GM19468 (cell line): Measurements from ENCODE around the gene ENPEP.
"Not testable (repeated sequence)": the region's sequence is repeated elsewhere in the genome, so short reads cannot be mapped to it uniquely, and the experiment has no call there.

Experiments
- ATAC-seq: cut with Tn5 transposase; IDR thresholded peaks from one replicate; pipeline ENCODE4 v1.9.1; 2021; ENCODE audit warnings: mild to moderate bottlenecking, moderate library complexity, moderate number of reproducible peaks; ENCODE audit not compliant: unreplicated experiment; ENCODE audit errors: extremely low read depth

Gene ENPEP

GRCh38 chr4:110515676-110516075 lies 39.7 kb downstream of the ENPEP start:
- no peak for ATAC-seq

DNA sequence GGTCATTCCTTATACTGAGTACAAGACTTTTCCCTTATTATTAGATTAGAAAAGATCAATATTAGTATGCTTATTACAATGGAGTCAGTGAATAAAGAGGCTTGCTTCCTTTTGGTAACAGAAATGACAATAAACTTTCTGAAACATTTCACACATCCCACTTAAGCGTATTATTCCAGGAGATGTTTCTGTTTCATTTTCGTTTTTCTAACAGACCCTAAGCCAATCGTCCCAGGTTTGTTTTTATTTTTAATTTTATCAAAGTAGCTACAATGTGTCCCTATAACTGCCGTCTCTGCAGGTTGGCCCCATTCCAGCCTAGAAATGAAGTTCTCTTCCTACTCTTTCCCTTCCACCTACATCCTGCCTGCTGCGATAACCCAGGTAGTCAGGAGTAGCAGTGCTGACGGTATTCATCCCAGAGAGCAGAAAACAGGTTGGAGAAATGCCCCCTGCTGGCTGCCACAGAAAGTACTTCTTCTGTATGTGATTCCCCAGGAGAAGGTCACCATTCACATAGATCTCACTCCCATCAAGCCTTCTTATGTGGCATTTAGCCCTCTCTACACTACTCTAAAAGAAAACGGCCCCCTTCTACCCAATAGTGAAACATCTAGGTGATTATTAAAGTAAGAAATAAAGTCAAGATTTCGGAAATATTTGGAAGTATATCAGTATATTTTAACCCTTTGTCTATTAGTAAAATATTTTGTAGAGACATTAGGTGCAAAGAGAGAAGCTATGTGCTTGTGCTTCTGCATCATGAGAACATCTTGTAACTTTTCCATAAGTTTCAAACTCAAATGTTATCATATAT lies 40.4 kb downstream of the ENPEP start:
- ATAC-seq = peak; percentile 53

DNA sequence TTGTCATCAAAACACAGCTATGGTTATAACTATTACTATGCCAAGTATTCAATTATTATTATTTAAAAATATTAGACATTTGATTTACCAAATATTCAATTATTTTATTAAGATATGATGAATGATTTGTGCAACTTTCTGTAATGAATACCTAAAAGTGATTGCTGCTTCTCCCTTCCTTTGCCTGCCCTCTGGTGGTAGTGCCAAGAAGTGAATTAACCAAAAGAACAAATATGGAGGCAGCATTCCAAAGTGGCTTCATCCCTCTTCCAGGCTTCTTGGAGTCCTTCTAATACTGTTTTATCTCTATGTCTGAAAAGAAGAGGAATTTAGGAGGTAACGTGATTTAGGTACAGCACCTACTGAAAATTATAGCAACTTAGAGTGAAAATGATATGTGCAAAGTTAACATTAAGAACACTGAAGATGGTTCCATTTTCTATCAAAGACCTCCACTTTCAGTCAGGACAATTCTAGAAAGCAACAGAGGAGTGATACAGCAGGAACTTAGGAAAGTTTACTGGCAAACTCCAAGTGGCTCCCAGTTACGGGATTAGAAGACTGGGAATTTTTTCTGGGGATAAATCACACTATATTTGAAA lies 43.0 kb downstream of the ENPEP start:
- ATAC-seq = no peak

DNA sequence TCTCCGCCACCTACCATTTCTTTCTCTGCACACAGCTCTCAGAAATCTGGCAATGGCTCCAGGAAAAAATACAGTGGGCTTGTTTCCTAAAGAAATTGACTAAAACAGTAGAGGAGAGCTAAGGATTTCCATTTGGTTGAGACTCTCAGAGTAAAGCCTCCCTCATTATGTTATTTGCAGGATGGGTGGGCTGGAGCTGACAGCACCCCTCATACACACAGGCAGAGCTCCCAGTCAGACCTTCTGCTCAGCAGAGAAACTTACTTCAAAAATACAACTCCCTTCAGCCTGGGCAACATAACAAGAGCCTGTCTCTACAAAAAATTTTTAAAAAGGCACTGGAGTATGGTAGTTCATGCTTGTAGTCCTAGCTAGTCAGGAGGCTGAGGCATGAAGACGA lies 44.9 kb downstream of the ENPEP start:
- ATAC-seq = no peak

DNA sequence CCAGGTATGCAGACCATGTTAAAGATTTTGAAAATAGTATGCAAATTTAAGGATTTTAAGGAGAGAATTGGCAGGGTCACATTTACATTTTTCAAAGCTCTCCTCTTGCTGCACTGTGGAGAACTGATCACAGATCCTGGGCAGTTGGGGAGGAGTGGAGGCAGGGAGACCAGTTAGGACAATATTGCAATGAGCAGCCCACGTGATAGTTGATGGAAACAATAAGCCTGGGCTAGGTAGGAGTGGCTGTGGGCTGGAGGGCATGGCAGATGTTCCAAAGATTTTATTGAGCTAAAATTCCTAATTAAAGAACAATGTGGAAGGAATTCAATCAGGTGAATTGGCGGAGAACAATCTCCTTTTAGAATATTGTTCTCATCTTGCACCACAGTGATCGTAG lies 50.6 kb downstream of the ENPEP start:
- no peak for ATAC-seq

GRCh38 chr4:110527156-110527555 lies 51.2 kb downstream of the ENPEP start:
- no peak for ATAC-seq

DNA sequence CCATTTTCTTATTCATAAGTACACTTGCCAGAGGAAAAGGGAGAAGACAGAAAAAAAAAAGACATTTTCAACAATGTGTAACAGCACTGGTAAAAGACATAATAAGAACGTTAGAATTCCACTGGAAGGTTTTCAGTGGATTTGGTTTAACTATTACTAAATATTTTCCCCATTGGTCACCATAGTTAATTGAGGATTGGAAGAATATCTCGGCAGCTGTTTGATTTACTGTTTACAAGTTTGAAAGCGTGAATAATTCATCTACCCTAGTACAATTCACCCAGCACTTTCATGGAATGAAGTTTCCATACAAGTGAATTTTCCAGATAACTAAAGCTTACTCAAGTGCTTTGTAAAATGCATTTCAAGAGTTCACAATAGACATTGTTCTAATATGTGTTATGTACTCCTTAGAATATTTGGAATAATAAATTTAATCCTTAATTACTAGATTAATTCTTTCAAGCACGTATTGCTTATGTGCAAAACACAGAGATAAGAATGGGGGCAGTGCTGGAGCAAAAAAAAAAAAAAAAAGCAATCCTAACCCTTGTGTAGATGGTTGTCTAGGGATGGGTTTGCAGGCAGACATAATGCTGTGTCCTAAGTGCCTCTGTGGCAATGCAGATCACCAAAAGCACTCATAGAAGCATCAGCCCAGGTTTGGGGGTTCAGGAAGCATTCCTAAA lies 57.1 kb downstream of the ENPEP start:
- no peak for ATAC-seq

DNA sequence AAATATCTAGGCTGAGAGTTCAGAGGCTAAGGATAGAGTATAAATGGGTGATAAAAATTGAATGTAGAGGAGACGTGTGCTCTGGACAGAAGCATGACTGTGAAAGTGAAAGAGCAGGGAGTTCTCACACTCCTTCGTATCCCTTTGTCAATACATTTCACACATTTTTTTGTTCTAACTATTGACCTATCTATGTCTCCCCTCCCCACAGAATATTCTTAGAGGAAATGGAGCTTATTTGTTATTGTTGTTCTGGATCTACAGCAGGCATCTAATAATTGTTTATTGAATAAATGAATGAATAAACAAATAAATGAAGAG lies 57.6 kb downstream of the ENPEP start:
- no peak for ATAC-seq

- no peak for ATAC-seq
These were observed 58.0 kb downstream of the ENPEP start for GRCh38 chr4:110533940-110534339.

- ATAC-seq = no peak
These were observed 64.6 kb downstream of the ENPEP start for GRCh38 chr4:110540581-110540980.

DNA sequence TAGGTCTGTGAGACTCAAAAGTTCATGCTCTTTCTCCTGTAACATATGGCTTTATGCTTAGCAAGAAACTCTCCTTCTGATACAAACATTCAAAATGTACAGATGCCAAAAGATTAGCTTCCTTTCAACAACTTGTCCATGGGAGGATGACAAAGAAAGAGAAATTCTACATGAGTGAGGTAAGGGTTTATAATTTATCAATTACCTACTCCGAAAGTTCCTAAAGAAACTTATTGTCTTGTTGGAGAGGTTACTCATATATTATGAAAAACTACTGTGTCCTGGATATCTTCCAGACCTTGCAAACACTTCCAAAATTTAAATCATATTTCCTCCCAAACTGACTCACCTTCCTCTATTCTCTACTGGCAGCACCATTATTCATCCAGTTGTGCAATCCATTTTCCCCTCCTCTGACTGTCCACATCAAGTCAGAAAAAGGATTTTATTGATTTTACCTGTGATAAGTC lies 65.1 kb downstream of the ENPEP start:
- ATAC-seq = no peak

- ATAC-seq = no peak
These were observed 67.6 kb downstream of the ENPEP start for GRCh38 chr4:110543577-110543976.

DNA sequence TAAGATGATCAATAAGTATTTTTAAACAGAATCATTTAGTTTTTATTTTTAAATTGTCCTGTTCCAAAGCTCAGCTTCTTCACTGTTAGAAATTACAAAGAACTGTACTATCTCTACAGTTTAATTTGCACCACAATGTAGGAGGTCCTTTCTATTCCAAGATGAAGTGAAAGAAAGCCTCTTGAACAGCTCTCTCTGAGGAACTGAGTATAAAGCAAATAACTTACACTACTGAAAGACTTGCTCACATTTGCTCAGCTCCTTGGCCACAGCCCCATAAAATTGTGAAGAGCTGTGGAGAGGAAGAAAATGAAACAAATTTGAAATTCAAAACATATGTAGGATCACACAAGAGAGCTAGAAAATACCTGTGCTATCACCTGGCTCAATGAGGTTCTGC lies 68.6 kb downstream of the ENPEP start:
- ATAC-seq = no peak

GRCh38 chr4:110550260-110550659 lies 74.3 kb downstream of the ENPEP start:
- no peak for ATAC-seq

GRCh38 chr4:110553197-110553596 lies 77.2 kb downstream of the ENPEP start:
- no peak for ATAC-seq

DNA sequence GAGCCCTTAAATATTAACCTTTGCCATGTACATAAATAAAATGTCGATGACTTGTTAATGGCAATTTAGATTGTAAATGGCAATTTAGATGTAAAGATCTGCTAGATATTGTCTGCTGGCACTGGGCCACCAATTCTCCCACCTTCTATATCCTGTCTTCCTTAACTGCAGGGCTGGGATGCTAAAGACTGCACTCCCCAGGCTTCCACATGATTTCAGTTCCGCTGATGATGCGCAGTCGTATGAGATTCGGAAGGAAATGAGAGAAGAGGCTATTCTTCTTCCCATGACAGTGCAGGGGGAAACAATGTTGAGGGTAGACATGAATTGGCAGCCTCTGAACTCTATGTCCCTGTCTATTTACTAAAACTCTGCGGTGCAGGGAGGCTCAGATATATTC lies 91.3 kb downstream of the ENPEP start:
- no peak for ATAC-seq

DNA sequence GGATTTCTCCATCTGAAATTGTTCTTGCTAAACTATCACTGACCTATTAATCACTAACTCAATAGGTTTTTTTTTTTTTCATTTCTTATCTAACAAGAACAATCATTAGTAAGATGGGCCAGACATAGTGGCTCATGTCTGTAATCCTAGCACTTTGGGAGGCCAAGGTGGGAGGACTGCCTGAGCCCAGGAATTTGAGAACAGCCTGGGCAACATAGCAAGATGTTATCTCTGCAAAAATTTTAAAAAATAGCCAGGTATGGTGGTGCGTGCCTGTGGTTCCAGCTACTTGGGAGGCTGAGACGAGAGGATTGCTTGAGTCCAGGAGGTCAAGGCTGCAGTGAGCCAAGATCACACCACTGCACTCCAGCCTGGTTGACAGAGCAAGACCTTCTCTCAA lies 100.7 kb downstream of the ENPEP start:
- ATAC-seq = not testable (repeated sequence)

GRCh38 chr4:110586131-110586850 lies 110.3 kb downstream of the ENPEP start:
- ATAC-seq = no peak

GRCh38 chr4:110587666-110588285 lies 111.8 kb downstream of the ENPEP start:
- no peak for ATAC-seq

- ATAC-seq = no peak
These were observed 113.3 kb downstream of the ENPEP start for GRCh38 chr4:110589297-110589696.
